ENCODE data around the gene RET. TPM values are rescaled to one million over a fixed set of nuclear protein-coding genes. Genes with fewer than 3 reads are reported as not detected.

Gene RET
- polyA plus RNA-seq, 3 donors: 21.3 to 25.2 (median 24.3) TPM

- no peak for DNase-seq
Measured at GRCh38 chr10:43162604-43163003, 85.7 kb downstream of the RET start.

- DNase-seq: no peak
Measured at GRCh38 chr10:43166207-43166879, 89.5 kb downstream of the RET start.

- DNase-seq: no peak
Measured at GRCh38 chr10:43166880-43167497, 90.1 kb downstream of the RET start.

- no peak for DNase-seq
Measured at GRCh38 chr10:43167498-43167889, 90.6 kb downstream of the RET start.

GRCh38 chr10:43170491-43170890, 93.6 kb downstream of the RET start:
- DNase-seq: no peak

GRCh38 chr10:43172645-43173044, 95.8 kb downstream of the RET start:
- DNase-seq: no peak

- DNase-seq: no peak
Measured at GRCh38 chr10:43173120-43173519, 96.3 kb downstream of the RET start.

- no peak for DNase-seq
Measured at GRCh38 chr10:43174969-43175368, 98.1 kb downstream of the RET start.

GRCh38 chr10:43176271-43176670, 99.4 kb downstream of the RET start:
- DNase-seq: no peak

- DNase-seq: no peak
Measured at GRCh38 chr10:43177595-43177994, 100.7 kb downstream of the RET start.

Other genes starting within 250 kb of the RET start
- gene CSGALNACT2, start 61.4 kb downstream of the RET start, polyA plus RNA-seq (ENCODE audit: insufficient read length in 3 of 3): 10 to 100 TPM; 16.4 to 21.3 (median 18.3) TPM
- gene RASGEF1A, start 190.0 kb downstream of the RET start, polyA plus RNA-seq (ENCODE audit: insufficient read length in 3 of 3): 1 to 10 TPM; 1.2 to 1.6 (median 1.3) TPM

Data from renal pelvis (tissue), 4 donors.